Body of pancreas (tissue), 4 donors: ENCODE measurements around the gene TMPRSS2. TPM values are rescaled to one million over a fixed set of nuclear protein-coding genes. Genes with fewer than 3 reads are reported as not detected.

Experiments used
- ATAC-seq: fragments of 150-250 bp; one replicate; pipeline ENCODE4 v1.9.1; 2016
- DNase-seq, 4 donors: peaks; one replicate each; pipeline ENCODE4 v3.0.0-alpha.2; 2019
- H3K27ac ChIP-seq, 4 donors: fragments of 200-600 bp; sonication (generic); 1 replicate in 3 of 4; 2 replicates in 1 of 4; pipeline versions ENCODE4 v1.5.1 to v1.6.1; 2016 to 2019; ENCODE audit warnings: mild to moderate bottlenecking in 1 of 4, mixed read lengths in 1 of 4, moderate library complexity in 1 of 4
- H3K27me3 ChIP-seq, 2 donors: fragments of 200-600 bp; sonication (generic); one replicate each; pipeline ENCODE4 v1.6.0; 2016; ENCODE audit warnings: mild to moderate bottlenecking in 1 of 2
- H3K36me3 ChIP-seq, 2 donors: fragments of 200-600 bp; sonication (generic); replicated peaks in 1 of 2; 2 replicates each; pipeline ENCODE4 v1.5.1; 2016; ENCODE audit warnings: low read depth in 2 of 2; ENCODE audit not compliant: insufficient read depth in 1 of 2
- H3K4me1 ChIP-seq: fragments of 200-600 bp; sonication (generic); one replicate; pipeline ENCODE4 v1.6.0; 2016
- H3K4me3 ChIP-seq, 2 donors: fragments of 200-600 bp; sonication (generic); 1 replicate in 1 of 2; 2 replicates in 1 of 2; pipeline ENCODE4 v1.5.1; 2016 to 2019
- H3K9me3 ChIP-seq, 3 donors: fragments of 200-600 bp; sonication (generic); 1 replicate in 2 of 3; 2 replicates in 1 of 3; pipeline ENCODE4 v1.5.1; 2016
- POLR2A ChIP-seq, 3 donors: fragments of 450-650 bp; IDR thresholded peaks; one replicate each; pipeline ENCODE4 v1.6.1; 2016; ENCODE audit warnings: antibody characterized with exemption in 3 of 3, mild to moderate bottlenecking in 2 of 3
- WGBS, 2 donors: methylation state at CpG; one replicate each; pipeline ENCODE4 v1.1.5; 2017; 5-methylcytosine and 5-hydroxymethylcytosine counted together
- intact Hi-C: fragments of 100-400 bp; cut with DNase I; formaldehyde crosslinking; loops from one replicate; pipeline ENCODE4 v1.15.1; 2023
- total RNA-seq, 2 donors: library from RNA; depleted of rRNA; stranded (reverse); fragments of >200 nt; gene quantifications; one replicate each; pipeline ENCODE4 v1.1.0, GENCODE V29; 2016
- TF ChIP-seq, protein P1 (sequence below), 7 experiments: fragments of 450-650 bp in 4 of 7; fragments of 200-600 bp in 3 of 7; sonication (generic) in 3 of 7; IDR thresholded peaks; one replicate each; pipeline ENCODE4 v1.5.1; 2016 to 2019; ENCODE audit warnings: antibody characterized with exemption in 7 of 7

Gene TMPRSS2
- total RNA-seq, 2 donors from 2014 or later, result 45.7 to 60.3 TPM

DNA sequence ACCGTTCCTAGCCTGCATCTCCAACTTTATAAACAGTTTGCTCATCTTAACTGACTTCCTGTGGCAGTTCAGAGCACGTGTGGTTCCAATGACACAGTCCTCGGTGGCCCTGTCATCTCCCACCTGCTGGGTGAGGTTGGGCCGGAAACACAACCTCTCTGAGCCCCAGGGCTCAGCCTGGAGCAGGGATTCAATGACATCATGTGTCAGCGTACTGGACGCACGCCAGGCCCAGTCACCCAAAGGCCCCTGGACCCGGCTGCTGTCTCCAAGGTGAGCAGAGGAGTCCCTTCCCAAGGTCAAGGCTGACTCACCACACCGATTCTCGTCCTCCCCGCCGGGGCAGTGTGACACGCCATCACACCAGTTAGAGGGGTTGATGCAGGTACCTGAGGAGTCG is 19.9 kb downstream of the TMPRSS2 start:
- H3K27ac ChIP-seq, result peak overlapping the region; percentile 25 to 91 (median 81)
- WGBS, 2 donors, result 80 to 93% methylated on average over 3 to 14 of the region's 14 CpGs
- H3K36me3 ChIP-seq, result peaks cover 0 to 22% of the 10 kb centered on the region in 2 donors
- peaks cover 94% of the 10 kb centered on the region for H3K4me1 ChIP-seq
- no peaks in the 10 kb centered on the region for H3K27me3 ChIP-seq
- intact Hi-C loops, result no loop called here
- no peaks in the 10 kb centered on the region for H3K9me3 ChIP-seq
- no peak for TF ChIP-seq POLR2A (IDR thresholded peaks at IDR 0.05)
- TF ChIP-seq, protein P1, sequence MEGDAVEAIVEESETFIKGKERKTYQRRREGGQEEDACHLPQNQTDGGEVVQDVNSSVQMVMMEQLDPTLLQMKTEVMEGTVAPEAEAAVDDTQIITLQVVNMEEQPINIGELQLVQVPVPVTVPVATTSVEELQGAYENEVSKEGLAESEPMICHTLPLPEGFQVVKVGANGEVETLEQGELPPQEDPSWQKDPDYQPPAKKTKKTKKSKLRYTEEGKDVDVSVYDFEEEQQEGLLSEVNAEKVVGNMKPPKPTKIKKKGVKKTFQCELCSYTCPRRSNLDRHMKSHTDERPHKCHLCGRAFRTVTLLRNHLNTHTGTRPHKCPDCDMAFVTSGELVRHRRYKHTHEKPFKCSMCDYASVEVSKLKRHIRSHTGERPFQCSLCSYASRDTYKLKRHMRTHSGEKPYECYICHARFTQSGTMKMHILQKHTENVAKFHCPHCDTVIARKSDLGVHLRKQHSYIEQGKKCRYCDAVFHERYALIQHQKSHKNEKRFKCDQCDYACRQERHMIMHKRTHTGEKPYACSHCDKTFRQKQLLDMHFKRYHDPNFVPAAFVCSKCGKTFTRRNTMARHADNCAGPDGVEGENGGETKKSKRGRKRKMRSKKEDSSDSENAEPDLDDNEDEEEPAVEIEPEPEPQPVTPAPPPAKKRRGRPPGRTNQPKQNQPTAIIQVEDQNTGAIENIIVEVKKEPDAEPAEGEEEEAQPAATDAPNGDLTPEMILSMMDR (IDR thresholded peaks at IDR 0.05), result no peak
- DNase-seq, result peak; percentile 64 to 80 (median 68)
- no peak for ATAC-seq
- H3K4me3 ChIP-seq, result no peak overlapping the region

DNA sequence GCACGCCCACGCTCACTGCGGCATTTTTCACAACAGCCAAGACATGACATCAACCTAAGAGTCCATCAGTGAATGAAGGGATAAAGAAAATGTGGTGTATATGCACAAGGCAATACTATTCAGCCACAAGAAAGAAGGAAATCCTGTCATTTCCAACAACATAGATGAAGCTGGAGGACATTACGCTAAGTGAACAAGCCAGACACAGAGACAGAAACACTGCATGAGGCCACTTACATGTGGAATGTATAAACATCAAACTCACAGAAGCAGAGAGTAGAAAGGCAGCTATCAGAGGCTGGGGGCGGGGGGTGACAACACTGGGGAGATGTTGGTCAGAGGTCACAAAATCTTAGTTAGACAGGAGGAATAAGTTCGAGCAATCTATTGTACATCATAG is 20.9 kb downstream of the TMPRSS2 start:
- DNase-seq (no peak), ATAC-seq (no peak)
- WGBS, 2 donors, result 86 to 87% methylated on average over 6 of the region's 6 CpGs
- Histone ChIP-seq H3K36me3 (peaks cover 0 to 21% of the 10 kb centered on the region in 2 donors), H3K4me3 (no peak overlapping the region), H3K9me3 (no peaks in the 10 kb centered on the region), H3K27me3 (no peaks in the 10 kb centered on the region), H3K27ac (peak overlapping the region; percentile 59 to 91 (median 82)), H3K4me1 (peaks cover 91% of the 10 kb centered on the region)
- intact Hi-C loops, result no loop called here
- TF ChIP-seq POLR2A (IDR thresholded peaks at IDR 0.05), result no peak
- TF ChIP-seq, protein P1 (IDR thresholded peaks at IDR 0.05), result no peak

DNA sequence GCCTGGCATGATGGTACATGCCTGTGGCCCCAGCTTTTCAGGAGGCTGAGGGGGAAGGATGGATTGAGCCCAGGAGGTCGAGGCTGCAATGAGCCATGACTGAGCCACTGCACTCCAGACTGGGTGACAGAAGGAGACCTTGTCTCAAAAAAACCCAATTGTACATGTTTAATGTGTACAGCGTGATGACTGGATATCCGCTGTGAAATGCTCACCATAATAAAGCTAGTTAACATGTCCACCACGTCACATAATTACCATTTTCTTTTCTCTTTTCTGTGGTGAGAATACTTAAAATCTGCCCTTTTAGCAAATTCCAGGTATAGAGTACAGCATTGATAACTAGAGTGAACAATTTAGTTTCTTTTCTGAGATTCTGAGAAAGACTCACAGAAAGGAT is 24.0 kb downstream of the TMPRSS2 start:
- Histone ChIP-seq H3K4me1 (peaks cover 86% of the 10 kb centered on the region), H3K4me3 (no peak overlapping the region), H3K27ac (peak overlapping the region in 3 of 4 donors; percentile 18 to 91 (median 25)), H3K36me3 (peaks cover 0 to 22% of the 10 kb centered on the region in 2 donors), H3K9me3 (no peaks in the 10 kb centered on the region), H3K27me3 (no peaks in the 10 kb centered on the region)
- no peak for DNase-seq
- no peak for ATAC-seq
- WGBS, 2 donors, result 86 to 91% methylated on average over 4 of the region's 4 CpGs
- TF ChIP-seq, protein P1 (IDR thresholded peaks at IDR 0.05), result no peak
- TF ChIP-seq POLR2A (IDR thresholded peaks at IDR 0.05), result no peak
- intact Hi-C loops, result no loop called here

DNA sequence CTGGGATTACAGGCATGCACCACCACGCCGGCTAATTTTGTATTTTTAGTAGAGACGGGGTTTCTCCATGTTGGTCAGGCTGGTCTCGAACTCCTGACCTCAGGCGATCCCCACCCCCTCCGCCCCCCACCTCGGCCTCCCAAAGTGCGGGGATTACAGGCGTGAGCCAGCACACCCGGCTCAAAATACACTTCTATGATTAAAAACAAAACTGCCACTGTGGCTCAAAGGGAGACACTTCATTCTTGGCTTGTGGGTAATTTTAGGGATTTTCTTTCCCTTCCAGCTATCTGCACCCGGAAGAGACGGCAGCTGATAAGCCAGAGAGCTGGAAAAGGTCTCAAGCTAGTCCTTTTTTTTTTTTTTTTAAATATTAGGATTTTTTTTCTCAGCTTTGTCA is 24.5 kb downstream of the TMPRSS2 start:
- H3K9me3 ChIP-seq, result no peaks in the 10 kb centered on the region
- peaks cover 0 to 18% of the 10 kb centered on the region in 2 donors for H3K36me3 ChIP-seq
- H3K4me3 ChIP-seq, result no peak overlapping the region
- TF ChIP-seq, protein P1 (IDR thresholded peaks at IDR 0.05), result no peak
- TF ChIP-seq POLR2A (IDR thresholded peaks at IDR 0.05), result no peak
- ATAC-seq (no peak), DNase-seq (no peak)
- peaks cover 86% of the 10 kb centered on the region for H3K4me1 ChIP-seq
- 54 to 69% methylated on average over 8 to 12 of the region's 12 CpGs for WGBS, 2 donors
- no peaks in the 10 kb centered on the region for H3K27me3 ChIP-seq
- peak overlapping the region in 2 of 4 donors; percentile 18 to 24 for H3K27ac ChIP-seq
- intact Hi-C loops, result no loop called here

DNA sequence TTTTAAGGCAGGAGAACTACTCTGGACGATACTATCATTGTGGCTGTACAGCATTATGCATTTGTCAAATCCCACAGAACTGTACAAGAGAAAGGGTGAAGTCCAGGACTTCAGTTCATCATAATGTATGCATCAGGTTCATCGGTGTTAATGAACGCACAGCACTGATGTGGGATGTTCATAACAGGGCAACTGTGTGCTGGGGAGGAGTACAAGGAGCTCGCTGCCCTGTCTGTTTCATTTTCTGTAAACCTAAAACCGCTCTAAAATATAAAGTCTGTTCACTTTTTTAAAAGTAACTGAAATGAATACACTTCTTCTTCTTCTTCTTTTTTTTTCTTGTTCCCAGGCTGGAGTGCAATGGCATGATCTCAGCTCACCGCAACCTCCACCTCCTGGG is 25.0 kb downstream of the TMPRSS2 start:
- ATAC-seq (no peak), DNase-seq (no peak)
- Histone ChIP-seq H3K27me3 (no peaks in the 10 kb centered on the region), H3K4me3 (no peak overlapping the region), H3K9me3 (no peaks in the 10 kb centered on the region), H3K27ac (peak overlapping the region in 2 of 4 donors; percentile 15 to 18), H3K4me1 (peaks cover 86% of the 10 kb centered on the region), H3K36me3 (peaks cover 0 to 14% of the 10 kb centered on the region in 2 donors)
- TF ChIP-seq, protein P1 (IDR thresholded peaks at IDR 0.05), result no peak
- no peak for TF ChIP-seq POLR2A (IDR thresholded peaks at IDR 0.05)
- intact Hi-C loops, result no loop called here
- WGBS, 2 donors, result 88 to 90% methylated on average over 6 of the region's 6 CpGs
